ENCODE data around the gene LHX5.

DNA sequence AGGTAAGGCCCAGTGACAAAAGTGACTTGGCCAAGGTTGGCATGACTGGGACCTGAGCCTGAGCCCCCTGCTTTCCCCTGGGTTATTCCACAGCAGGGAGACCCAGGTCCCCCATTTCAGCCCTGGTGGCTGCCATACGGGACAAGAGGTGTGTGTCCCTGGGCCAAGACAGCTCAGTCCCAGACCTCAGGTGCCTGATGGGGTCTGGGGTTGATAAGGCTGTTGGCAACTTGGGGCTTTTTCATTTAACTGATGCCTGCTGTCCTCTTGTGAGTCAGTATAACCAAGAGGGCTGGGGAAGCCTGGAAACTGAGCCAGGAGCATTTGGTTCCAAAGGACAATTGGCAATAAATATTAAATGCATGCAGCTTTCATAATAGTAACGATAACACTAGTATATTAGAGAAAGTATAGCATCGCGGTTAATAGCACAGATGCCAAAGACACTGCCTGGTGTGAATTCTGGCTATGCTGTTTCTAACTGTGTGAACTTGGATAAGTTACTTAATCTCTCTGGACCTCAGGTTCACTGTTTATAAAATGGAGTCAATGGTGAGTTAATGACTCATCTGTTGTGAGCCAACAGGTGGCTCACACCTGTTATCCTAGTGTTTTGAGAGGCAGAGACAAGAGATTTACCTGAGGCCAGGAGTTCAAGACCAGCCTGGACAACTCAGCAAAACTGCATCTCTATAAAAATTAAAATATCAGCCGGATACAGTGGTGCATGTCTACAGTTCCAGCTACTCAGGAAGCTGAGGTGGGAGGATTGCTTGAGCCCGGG, 48.6 kb downstream of the LHX5 start:
- TF ChIP-seq, protein P1, sequence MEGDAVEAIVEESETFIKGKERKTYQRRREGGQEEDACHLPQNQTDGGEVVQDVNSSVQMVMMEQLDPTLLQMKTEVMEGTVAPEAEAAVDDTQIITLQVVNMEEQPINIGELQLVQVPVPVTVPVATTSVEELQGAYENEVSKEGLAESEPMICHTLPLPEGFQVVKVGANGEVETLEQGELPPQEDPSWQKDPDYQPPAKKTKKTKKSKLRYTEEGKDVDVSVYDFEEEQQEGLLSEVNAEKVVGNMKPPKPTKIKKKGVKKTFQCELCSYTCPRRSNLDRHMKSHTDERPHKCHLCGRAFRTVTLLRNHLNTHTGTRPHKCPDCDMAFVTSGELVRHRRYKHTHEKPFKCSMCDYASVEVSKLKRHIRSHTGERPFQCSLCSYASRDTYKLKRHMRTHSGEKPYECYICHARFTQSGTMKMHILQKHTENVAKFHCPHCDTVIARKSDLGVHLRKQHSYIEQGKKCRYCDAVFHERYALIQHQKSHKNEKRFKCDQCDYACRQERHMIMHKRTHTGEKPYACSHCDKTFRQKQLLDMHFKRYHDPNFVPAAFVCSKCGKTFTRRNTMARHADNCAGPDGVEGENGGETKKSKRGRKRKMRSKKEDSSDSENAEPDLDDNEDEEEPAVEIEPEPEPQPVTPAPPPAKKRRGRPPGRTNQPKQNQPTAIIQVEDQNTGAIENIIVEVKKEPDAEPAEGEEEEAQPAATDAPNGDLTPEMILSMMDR (IDR thresholded peaks at IDR 0.05): no peak
- no peak for TF ChIP-seq POLR2AphosphoS5 (IDR thresholded peaks at IDR 0.05)
- TF ChIP-seq EP300 (IDR thresholded peaks at IDR 0.05; ENCODE audit: low read depth): no peak

Data from transverse colon (tissue), 4 donors.